NCI-H1694 (cell line): ENCODE data around the gene TCOF1.
A peak's percentile ranks its signal among the peaks of the same experiment; 100 is the strongest.

ENCODE experiments used
- DNase-seq: peaks from one replicate; lab custom pipeline; 2025; lab: John Stamatoyannopoulos, UW

TCOF1 gene

DNA sequence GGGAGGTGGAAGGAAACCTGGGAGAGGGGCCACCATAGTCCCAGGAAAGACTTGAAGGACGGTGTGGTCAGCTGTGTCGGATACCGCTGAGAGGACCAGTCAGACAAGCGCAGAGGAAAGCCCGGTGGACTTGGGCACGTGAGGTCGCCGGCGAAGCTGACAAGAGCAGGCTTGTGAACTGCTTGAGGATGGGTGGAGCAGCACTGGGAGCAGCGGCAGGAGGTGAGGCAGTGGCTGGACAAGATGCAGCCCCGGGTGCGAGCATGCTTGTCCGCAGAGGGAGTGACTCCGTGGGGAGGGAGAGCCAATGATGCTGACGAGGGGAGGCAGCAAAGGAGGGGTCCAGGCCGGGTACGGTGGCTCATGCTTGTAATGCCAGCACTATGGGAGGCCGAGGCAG, 73.6 kb downstream of the TCOF1 start:
- DNase-seq, result no peak

DNA sequence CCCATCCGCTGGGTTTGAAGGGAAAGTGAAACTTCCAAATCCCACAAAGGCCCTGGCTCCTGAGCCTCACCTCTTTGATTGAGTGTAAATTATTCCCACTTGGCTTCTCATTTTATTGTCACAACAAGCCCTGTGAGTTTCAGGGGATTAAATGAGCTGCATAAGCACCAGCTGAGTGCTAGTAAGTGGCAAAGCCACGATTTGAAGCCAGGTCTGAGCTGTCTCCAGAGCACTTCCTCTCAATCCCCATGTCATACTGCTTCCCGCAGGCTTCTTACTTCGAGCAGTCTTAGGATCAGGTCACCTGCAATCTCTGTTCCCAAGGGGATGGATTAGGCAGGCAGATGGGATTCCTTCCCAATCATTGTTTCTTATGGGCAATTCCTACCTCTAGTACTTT, 74.1 kb downstream of the TCOF1 start:
- DNase-seq, result no peak

DNA sequence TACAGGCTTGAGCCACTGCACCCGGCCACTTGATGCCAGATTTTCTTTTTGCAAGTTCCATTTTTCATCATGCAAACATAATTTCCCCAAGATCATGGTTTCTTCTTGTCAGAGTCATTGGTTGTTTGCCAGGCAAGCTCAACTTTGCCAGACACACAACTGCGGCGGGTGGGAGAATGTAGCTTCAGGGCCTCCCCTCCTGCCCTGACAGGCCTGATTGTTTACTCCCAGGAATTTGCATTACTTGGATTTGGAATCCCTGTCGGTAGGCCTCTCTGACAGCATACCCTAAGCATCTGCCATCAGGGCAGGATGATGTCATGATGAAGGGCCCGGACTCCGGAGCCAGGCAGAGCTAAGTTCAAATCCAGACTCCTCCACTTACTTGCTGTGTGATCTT, 77.0 kb downstream of the TCOF1 start:
- no peak for DNase-seq

DNA sequence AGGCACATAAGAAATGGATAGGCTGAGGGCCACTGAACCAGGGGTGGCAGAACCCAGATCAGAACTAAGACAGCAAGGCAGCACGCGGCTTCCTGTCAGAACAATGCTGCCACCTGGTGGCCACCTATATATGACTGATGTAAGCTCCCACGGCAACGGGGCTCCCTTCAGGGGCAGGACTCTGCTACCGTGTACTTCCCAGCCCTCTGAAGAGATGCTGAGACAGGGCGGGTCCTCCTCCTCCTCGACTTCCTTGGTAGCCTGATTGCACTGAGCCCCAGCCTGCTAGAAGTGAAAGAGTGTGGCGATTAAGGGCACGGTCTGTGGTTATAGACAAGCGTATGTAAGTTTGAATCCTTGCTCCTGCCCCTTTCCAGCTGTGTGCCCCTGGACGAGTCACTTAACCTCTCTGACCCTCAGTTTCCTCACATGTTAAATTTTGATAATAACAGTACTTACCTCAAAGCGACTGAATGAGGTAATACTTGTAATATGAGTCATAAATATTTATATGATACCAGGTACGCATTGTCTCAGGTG, 78.7 kb downstream of the TCOF1 start:
- peak; percentile 89 for DNase-seq

DNA sequence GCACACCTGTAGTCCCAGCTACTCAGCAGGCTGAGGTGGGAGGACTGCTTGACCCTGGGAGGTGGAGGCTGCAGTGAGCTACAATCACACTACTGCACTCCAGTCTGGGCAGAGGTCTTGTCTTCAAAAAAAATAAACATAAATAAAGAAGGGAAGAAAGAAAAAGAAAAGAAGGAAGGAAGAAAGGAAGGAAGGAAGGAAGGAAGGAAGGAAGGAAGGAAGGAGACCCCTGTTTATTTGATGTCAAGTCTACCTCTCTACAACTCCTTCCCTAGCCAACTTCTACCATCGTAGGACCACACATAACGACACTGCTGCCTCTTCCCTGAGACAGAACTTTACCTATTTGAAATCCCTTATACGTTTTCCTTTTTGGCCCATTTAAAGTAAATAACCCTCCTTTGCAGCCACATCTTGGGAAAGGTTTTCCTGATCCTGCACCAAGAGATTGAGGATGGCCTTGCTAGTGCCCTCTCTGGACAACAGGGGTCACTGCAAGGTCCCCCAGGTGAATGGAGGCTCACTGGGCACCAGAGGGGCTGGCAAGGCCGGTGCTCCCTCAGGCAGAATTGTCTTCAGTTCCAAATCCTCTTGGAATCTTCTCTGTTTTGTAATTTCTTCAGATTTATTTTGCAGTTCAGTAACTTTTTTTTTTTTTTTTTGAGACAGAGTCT, 81.5 kb downstream of the TCOF1 start:
- DNase-seq, result no peak

DNA sequence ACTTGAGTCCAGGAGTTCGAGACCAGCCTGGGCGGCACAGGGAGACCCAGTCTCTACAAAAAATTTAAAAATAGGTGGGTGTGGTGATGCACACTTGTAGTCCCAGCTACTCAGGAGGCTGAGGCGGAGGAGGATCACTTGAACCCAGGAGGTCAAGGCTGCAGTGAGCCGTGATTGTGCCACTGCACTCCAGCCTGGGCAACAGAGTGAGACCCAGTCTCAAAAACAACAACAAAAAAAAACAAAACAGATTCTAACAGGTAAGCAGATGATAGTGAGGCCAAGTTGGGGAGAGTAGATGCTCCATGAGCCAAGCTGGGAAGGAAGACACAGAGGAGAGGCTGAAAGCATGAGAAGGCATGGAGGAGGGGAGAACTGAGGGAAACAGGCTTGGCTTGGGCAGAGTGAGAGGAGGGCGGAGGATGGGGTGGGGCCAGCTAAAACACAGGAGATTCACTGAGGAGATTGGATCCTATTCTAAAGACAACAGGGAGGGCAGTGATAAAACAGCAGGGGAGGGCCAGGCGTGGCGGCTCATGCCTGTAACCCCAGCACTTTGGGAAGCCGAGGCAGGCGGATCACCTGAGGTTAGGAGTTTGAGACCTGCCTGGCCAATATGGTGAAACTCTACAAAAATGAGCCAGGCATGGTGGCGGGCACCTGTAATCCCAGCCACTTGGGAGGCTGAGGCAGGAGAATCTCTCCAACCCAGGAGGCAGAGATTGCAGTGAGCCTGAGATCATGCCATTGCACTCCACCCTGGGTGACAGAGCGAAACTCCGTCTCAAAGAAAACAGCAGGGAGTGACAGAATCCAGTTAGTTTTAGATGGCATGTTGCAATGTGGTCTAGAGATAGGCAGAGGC, 83.7 kb downstream of the TCOF1 start:
- DNase-seq, result no peak

DNA sequence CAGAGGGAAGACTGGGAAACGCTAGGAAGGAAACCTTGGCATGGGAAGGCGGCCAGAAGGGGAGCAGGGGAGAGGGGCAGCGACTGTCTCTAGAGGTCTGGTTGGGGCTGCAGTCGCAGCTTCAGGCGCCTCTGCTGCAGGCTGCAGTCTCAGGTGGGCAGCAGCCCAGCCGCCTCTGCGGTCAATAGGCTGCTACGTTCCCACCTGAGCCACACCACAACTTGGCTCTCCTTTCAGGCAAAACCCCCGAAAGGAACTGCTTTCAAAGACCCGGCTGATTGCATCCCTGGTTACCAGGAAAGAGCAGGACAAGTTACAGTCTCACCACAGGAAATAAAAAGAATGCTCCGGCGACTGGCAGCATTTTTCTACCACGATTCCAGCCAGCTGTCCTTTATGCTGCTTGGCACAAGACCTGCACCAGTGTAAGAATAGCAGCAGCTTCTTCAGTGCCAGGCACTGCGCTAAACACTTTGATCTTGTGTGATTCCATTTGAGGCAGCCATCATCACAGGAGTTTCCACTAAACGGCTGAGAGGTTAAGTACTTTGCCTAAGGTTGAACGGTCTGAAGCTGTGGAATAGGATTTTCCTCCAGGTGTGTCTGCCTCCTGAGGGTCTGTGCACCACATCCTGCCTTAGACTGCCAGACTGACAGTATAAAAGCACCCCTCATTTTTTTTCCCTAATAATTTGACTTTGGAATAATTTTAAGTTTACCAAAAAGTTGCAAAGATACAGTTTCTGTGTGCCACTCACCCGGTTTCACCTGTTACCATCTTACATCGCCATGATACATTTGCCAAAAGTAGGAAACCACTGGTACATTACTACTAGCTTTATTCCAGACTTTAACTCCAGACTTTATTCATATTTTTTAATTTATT, 84.6 kb downstream of the TCOF1 start:
- no peak for DNase-seq

DNA sequence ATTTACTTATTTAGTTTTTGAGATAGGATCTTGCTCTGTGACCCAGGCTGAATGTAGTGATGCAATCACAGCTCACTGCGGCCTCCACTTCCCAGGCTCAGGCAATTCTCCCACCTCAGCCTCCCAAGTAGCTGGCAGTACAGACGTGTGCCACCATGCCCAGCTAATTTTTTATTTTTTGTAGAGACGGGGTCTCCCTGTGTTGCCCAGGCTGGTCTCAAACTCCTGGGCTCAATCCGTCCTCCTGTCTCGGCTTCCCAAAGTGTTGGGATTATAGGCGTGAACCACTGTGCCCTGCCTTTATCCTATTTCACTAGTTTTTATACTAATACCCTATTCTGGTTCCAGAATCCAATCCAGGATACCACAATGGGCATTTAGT, 85.2 kb downstream of the TCOF1 start:
- DNase-seq, result no peak

DNA sequence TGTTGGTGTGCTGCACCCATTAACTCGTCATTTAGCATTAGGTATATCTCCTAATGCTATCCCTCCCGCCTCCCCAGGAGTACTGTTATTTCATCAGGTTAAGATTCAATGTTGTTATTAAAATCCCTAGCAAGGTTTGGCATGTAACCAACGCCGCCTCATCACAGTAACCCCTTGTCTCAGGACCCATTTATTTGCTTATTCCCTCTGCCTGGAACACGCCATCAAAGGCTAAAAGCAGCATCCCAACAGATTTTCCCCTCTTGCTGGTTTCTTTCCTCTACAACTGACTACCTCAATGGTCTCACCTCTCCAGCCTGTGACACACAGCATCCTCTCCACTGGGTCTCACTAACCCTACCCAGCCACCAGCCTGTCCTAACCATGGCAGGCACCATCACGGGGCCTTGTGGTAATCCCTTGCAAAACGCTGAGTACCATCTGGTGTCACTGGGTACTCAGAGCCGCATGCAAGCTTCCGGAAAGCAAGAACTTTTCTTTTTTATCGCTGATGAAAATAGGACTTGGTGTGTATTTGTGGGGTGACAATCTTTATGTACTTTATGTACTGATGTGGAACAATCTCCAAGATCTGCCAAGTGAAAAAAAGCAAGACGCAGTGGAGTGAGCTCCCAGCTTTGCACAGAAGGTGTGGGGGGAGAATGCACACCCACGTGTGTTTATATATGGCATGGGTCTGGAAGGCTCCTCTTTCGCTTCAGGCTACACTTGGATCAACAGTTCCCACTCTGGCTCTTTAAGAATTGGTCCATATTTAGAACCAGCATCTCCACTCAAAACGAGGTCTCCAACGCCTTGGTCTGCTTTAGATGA, 86.0 kb downstream of the TCOF1 start:
- DNase-seq, result no peak

DNA sequence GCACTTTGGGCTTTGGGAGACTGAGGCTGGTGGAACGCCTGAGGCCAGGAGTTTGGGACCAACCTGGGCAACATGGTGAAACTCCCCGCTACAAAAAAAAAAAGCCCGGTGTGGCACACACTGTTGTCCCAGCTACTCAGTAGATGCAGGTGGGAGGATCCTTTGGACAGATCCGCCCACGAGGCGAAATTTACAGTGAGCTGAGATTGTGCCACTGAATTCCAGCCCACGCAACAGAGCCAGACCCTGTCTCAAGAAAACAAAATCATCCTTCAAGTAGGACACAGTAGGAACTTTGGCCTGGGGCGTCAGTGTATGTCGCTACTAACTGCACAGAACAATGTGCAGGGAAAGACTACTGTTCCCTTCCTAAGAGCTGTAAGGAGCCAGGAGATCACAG, 87.3 kb downstream of the TCOF1 start:
- DNase-seq, result no peak

DNA sequence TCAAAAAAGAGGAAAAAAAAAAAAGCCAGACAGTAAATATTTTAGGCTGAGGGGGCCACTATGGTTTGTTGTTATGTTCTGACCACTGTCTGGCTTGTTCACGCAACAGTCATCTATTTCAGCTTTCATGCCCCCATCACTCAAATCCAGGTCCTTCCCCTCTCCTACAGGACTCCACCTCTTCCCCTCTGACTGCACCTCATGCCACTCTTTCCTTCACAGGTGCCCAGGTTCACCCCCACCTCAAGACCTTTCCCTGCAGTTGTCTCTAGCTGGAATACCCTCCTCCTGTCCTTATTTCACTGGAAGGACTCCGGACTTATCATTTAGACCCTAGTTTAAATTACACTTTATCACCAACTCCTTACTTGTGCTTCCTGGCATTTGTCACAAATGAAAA, 88.6 kb downstream of the TCOF1 start:
- no peak for DNase-seq

DNA sequence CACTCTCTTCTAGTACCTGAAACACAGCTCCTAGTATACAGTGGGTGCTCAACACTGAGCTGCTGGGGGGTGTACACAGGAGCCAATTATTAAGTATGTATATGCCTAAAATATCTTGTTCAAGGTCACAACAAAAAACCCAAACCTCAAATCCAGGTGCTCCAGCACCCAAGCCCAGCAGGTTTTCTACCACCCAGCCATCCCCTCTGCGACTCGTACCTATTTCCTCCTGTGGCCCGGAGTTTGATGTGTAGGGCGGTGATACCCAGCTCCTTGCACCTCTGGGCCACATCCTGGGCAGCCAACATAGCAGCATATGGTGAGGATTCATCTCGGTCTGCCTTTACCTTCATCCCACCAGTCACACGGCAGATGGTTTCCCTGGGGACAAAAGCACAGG, 89.1 kb downstream of the TCOF1 start:
- DNase-seq, result no peak

DNA sequence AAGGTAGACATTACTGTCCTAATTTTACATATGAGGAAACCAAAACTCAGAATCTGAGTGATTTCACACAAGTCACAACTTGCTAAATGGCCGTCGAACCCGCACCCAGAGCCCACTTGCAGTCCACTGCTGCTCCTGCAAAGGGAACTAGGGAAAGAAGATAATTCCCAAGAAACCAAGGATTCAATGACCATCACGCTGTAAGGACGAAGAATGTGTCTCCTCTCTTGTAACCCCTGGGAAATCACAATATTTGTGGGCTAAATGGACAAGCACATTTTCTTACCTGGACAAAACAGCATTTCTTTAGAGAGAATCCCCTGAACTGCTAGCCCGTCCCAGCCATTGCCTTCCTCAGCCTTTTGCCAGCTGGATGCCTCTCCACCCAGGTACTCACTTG, 89.7 kb downstream of the TCOF1 start:
- DNase-seq, result no peak

DNA sequence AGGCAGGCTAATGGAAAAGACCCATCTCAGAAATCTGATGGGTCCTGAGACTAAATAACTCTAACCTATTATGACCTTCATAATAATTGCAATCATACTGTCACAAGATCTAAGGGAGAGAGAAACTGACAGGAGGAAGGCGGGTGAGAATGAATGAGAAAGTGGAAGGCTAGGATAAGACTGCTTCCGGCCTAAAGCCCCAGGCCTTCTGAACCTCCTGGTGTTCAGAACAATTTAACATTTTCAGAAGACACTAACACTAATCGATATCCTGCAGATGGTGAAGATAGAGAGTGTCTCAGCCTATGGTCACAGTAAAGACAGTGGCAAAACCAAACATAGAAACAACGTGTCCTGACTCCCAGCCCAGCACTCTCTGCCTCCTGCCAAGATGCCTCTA, 90.8 kb downstream of the TCOF1 start:
- no peak for DNase-seq

DNA sequence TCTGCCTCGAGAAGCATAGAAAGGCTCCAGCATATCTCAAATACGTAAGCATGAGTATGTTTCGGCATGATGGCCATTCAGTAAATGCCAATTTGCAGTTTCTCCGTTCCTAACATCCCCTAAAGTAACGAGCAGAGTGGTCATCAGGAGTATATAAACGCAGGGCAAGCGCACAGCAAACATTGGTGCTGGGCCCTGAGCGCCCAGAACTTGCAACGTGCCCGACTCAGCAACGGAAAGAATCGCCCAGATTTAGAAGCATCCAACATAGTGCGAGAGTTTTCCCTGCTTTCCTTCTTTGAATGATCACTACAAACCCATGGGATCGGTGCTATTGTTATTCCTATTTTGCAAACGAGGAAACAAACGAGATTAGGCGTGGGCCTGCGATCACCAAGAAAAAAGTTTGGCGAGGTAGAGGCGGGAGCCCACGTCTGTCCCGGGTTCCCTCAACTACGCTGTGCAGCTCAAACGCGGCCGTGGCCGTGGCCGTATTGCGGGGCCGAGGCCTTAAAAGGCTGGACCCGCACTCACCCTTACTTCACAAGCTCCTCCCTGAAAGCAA, 91.5 kb downstream of the TCOF1 start:
- no peak for DNase-seq
